HG03159 (cell line): ENCODE results near the gene CXCR4.
A peak's percentile ranks its signal among the peaks of the same experiment; 100 is the strongest.
"Not testable (repeated sequence)": the region's sequence is repeated elsewhere in the genome, so short reads cannot be mapped to it uniquely, and the experiment has no call there.

Experiments used
- ATAC-seq: cut with Tn5 transposase; IDR thresholded peaks from one replicate; pipeline ENCODE4 v1.9.1; 2021; ENCODE audit warnings: mild to moderate bottlenecking, moderate library complexity; ENCODE audit not compliant: unreplicated experiment

Gene CXCR4

DNA sequence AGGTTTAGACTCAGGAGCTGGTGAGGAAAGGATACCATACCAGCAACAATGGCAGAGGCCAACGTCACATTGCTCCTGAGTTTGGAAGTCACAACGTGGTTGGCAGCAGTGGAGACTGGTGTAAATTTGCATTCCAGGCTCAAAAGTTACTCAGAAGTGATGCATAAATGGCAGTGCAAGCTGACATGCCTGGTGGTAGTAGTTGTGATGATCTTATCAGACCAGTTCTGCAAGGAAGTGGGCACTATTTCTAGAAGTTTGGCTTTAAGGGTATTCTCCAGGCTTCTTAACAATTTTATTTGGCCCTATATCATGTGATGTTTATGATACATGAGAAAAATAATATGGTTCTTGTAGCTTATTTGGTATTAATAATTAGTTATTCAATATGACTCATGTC is 37.8 kb downstream of the CXCR4 start:
- no peak for ATAC-seq

DNA sequence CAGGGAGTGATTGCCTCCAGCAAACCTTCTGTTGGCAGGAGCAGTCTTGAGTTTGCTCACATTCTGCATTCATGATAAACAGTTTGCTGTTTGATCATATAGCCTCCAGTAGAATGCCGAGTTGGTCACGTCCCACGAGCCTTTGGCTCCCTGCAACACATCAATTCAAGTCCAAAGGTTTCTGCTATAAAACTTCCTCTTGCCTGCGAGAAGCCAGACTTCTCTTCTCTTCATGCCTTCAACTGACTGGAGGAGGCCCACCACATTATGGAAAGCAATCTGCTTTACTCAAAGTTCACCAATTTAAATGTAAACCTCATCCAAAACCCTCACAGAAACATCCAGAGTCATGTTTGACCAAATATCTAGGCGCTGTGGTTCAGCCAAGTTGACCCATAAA is 40.8 kb downstream of the CXCR4 start:
- ATAC-seq = no peak

DNA sequence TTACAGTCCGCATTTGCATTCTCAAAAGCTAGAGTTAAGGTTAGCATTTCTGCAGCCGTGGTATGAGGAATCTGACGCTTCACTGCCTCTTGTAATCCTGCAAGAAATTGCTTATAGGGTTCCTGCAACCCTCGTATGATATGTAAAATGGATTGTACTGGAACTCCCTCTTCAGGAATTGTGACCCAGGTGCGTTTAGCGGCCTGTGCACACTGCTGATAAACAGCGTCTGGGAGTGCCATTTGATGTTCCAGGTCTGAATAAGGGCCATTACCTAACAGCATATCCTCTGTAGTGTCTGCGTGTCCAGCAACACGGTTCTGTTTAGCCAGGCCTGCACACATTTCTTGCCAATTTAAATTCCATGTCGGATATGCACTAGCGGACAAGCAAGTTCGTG is 42.5 kb downstream of the CXCR4 start:
- no peak for ATAC-seq

DNA sequence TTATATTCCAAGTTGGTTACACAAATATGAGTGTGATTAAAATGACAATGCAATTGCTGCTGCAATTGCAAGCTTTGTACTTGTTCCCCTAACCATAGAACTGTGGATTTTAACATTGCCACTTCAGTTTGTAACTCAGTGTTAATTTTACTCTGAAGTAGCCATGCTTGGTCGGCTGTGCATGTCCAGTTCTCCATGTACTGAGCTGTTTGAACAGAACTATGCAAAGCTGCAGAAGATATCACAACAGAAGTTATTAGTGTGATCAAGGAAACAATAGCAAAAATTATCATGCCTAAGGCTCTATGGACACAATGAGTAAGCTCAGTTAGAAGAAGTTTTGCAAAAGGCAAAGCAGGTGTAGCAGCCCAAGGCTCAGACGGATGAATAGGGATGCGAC is 45.3 kb downstream of the CXCR4 start:
- no peak for ATAC-seq

DNA sequence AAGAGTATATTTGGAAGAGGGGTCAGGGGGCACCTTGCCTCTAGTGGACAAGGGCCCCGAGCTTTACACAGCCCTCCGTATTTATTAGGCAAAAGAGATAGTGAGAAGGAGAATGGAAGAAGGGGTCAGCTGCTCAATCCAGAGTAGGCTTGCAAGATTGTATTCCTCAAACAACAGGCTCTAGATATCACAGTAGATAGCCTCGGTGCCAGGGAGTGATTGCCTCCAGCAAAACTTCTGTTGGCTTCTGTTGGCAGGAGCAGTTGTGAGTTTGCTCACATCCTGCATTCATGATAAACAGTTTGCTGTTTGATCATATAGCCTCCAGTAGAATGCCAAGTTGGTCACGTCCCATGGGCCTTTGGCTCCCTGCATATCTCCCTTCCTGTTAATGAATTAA is 46.1 kb downstream of the CXCR4 start:
- not testable (repeated sequence) for ATAC-seq

DNA sequence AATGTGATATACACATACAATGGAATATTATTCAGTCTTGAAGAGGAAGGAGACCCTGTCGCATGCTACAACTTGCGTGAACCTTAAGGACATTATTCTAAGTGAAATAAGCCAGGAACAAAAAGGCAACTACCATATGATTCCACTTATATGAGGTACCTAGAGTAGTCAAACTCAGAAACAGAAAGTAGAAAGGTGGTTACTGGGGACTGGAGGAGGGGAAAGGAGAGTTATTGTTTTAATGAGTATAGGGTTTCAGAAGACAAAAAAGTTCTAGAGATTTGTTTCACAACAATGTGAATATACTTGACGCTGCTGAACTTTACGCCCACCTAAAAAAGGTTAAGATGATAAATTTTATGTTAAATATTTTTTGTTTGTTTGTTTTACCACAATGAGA is 47.0 kb downstream of the CXCR4 start:
- no peak for ATAC-seq

DNA sequence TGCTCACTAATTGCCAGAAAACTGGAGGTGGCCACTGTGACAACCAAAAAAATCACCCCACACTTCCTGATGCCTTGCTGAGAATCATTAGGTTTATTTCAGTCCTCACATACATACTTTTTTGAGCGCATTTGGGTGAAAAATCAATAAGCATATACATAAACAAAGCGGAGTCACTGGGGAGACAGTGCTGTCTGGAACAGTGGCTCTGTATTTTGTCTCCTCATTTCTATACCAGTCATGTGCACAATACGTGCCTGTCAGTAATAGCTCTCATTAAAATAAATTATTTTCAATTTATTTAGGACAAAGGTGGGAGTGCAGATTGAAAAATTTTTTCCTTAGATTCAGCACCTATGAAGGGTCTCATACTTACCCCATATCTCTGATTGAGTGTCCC is 48.2 kb downstream of the CXCR4 start:
- no peak for ATAC-seq

DNA sequence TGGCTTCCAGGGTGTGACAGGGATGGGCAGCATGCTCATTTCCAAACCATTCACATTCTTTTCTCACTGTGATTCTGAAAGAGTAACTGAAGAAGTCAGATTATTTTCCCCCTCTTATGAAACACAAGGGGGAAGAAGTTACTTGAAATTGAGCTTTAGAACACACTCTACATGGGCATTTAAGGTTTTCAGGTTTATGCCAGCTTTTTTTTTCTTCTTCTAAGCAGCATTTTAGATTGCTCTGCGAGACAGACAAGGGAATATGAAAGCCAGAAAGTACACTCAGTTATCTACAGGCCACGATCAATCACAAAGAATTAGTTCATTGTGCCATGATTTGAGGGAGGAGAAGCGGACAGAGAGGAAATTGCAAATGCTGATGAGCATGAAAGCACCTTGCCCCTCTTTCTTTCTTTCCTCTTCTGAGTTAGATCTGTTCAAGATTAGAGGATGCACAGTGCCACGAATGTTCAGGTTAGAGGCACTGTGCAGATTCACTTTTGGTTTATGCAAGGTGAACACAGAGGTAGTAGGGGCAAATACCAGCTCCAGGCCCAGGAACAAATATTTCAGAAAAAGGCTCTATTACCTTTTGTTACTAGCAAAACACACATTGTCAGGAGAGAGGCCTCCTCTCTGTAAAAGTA is 49.2 kb downstream of the CXCR4 start:
- no peak for ATAC-seq

DNA sequence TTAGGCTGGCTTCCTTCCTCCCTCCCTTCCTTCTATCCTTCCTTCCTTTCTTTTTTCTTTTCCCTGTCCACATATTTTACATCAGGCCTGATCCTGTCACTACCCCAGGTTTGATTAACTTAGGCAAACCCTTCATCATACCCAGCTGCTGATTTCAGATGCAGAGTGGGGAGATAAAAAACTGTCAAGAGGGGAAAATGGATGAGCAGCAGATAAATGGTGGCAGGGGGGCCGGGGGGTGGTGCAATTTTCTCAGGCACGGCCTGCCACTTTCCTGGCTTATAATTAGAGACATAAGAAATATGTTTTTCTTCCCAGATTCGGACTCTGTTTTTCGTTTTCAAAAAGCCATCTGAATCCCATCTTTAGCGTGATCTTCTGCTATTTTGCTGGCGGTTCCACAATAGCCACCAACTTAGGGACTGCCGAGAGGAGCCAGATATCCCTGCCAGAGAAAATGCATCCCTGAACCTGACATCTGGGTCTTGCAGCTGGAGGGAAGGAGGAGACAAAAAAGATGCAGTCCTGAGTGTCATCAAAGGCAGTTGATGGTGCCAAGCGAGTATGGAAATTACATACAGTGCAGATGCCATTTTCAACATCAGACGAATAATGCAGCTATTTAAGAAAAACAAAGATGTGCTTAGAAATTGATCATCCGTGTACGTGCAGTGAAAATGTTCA is 49.9 kb downstream of the CXCR4 start:
- no peak for ATAC-seq

DNA sequence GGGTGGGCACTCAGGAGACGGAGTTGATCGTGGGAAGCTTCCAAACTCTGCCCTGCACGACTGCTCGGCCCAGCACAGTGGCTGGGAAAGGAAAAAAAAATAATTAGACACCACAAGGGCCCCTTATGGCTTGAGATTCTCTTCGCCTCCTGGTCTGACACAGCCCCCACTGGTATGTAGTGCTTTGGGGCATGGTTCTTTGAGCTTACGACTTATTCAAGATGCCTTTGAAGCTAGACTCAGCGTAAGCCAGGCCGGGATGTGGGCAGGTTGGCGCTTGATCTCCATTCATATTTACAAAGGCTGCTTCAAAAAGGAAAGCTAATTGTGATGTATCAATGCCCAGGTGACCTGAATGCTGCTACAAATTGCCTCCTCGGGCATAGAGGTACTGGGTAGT is 50.5 kb downstream of the CXCR4 start:
- no peak for ATAC-seq

DNA sequence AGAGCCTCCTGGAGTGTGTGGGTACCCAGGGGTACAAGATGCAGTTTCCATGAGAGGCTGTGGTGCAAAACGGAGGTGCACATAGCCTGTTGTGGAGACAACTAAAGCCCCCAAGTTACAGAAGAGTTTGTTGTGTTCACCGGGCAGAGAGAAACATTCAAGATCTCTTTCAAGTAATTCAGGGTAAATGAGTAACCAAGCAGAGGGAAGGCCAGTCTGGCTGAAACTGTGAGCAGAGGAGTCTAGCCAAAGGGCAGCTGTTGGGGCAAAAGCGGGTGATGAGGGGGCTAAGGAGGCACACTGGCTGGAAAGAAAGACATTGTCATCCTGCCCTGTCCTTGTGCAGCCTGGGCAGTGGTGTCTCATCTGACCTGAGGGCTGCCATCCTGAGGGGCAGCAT is 52.0 kb downstream of the CXCR4 start:
- ATAC-seq = peak; percentile 79

DNA sequence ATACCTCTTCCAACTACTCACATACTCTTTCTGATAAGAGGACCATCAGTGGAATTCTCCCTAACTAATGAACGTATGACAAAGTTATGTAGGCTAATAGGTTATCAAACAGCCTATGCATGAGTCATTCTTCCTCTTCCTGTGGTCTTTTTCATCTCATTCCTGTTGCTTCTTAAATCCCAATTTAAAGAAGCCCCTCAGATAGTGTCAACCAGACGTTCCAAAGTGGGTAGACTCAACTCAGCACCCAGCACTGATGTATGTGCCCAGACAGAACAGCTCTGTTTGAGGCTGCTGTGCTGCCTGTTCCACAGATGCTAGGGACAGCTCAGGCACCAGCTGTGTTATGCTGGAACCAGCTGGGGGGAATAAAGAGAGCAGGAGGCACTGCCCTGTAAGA is 52.6 kb downstream of the CXCR4 start:
- peak; percentile 32 for ATAC-seq
